HG02981 (cell line): ENCODE data around the gene KLHL40.

Source experiments
- ATAC-seq: cut with Tn5 transposase; IDR thresholded peaks from one replicate; pipeline ENCODE4 v1.9.1; 2021; ENCODE audit warnings: mild to moderate bottlenecking, moderate library complexity; ENCODE audit not compliant: unreplicated experiment

KLHL40 gene

GRCh38 chr3:42735615-42736014 lies 50.3 kb downstream of the KLHL40 start:
- no peak for ATAC-seq

GRCh38 chr3:42736081-42736480 lies 50.7 kb downstream of the KLHL40 start:
- ATAC-seq = no peak

DNA sequence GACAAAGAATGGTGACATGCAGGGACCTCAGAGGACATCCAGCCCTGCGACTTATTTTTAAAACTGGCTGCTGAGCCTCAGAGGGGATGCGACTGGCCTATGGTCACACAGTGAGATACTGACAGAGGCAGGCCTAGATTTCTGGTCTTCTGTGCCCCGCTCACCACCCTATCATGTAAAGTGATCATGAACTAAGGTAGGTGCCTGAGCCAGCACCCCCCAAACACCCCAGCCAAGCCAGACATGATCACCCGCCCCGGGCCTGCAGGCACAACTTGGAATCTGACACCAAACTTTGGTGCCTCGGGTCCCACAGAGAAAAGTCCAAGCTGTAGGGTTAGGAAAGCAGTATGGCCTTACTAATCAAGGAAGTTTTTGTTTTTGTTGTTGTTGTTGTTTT lies 51.2 kb downstream of the KLHL40 start:
- no peak for ATAC-seq

DNA sequence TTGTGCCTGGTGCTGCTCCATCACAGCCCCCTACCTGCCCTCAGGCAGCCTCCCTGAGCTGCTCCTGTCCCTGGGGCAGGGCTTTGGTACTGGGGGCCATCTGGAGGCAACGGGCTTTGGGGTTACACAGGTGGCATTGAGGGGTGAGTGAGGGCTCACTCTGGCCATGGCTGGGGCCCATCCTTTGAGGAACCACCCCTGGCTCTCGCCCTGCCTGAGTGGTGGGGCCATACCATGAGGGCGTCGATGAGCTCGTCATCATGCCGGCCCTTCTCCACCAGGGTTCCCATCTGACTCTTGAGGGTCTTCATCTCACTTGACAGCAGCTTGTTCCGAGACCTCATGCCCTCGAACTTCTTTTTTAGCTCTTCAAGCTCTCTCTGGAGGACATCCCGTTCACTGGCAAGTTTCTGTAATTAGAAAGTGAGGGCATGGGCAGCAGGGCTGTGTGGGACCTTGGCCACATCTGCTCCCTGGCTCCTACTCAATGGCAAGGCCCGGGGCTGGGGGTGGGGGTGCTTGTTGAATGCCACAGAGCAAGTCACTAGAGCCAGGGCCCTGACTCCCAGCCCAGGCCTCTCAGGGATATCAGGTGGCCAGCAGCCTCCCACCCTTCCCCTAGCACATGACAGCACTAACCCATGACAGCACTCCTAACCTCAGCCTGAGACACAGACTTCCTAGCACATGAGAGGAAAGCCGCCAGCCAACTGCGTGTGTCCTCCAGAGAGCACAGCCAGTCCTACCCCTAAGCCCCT lies 54.2 kb downstream of the KLHL40 start:
- no peak for ATAC-seq

GRCh38 chr3:42741796-42742195 lies 56.5 kb downstream of the KLHL40 start:
- ATAC-seq = no peak
